NCI-H1694 treated with DMSO at 0.1 percent for 48 hours (cell line): Measurements from ENCODE around the gene PKLR.
A peak's percentile ranks its signal among the peaks of the same experiment; 100 is the strongest.
"Not testable (repeated sequence)": the region's sequence is repeated elsewhere in the genome, so short reads cannot be mapped to it uniquely, and the experiment has no call there.

Experiments used
- DNase-seq: peaks from one replicate; lab custom pipeline; 2025; lab: John Stamatoyannopoulos, UW

Gene PKLR

GRCh38 chr1:155255243-155256007 lies 45.8 kb downstream of the PKLR start, which contains the start of gene ENTREP3:
TSS of gene ENTREP3 (minus strand) at chr1:155255483. CDS start at chr1:155254877, 606 bp downstream.
- DNase-seq = peak; percentile 91

GRCh38 chr1:155254714-155255242 lies 46.5 kb downstream of the PKLR start:
- no peak for DNase-seq

GRCh38 chr1:155254228-155254713 lies 47.0 kb downstream of the PKLR start:
- no peak for DNase-seq

GRCh38 chr1:155253797-155254196 lies 47.4 kb downstream of the PKLR start:
- no peak for DNase-seq

GRCh38 chr1:155253208-155253607 lies 48.0 kb downstream of the PKLR start:
- no peak for DNase-seq

- DNase-seq = no peak
Observed at GRCh38 chr1:155251566-155251965, 49.7 kb downstream of the PKLR start.

GRCh38 chr1:155250633-155251449 lies 50.4 kb downstream of the PKLR start:
- DNase-seq = peak; percentile 99

- no peak for DNase-seq
Observed at GRCh38 chr1:155250246-155250632, 51.0 kb downstream of the PKLR start.

- DNase-seq = no peak
Observed at GRCh38 chr1:155247667-155248553, 53.3 kb downstream of the PKLR start.

GRCh38 chr1:155246796-155247195 lies 54.4 kb downstream of the PKLR start:
- not testable (repeated sequence) for DNase-seq

GRCh38 chr1:155245163-155245524 lies 56.1 kb downstream of the PKLR start:
- DNase-seq = no peak

- peak; percentile 100 for DNase-seq
Observed at GRCh38 chr1:155244368-155245162, 56.7 kb downstream of the PKLR start.

- no peak for DNase-seq
Observed at GRCh38 chr1:155242805-155243358, 58.4 kb downstream of the PKLR start.

GRCh38 chr1:155241841-155242264 lies 59.4 kb downstream of the PKLR start:
- DNase-seq = no peak

GRCh38 chr1:155241069-155241679 lies 60.1 kb downstream of the PKLR start:
- DNase-seq = peak; percentile 77
